ENCODE data around the gene LRRC3B.

The LRRC3B gene

DNA sequence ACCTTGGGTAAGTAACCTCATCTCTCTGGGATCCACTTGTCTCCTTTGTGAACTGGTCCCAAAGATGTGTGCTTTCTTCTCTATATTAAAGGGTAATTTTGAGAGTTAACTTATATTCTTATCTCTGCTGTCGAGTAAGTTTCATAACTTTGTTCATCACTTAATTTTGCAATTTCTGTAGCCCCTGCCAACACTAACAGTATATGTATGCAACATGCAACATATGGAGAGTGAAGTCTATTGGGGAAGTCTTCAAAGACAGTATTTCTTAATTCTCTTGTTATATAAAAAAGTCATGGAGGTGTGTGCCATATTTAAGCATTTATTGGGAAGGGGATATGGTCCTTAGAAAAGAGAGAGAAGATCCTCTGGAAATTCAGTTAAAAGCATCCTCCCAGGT, 85.9 kb downstream of the LRRC3B start:
- DNase-seq (ENCODE audit: low read depth, low spot score): no peak

DNA sequence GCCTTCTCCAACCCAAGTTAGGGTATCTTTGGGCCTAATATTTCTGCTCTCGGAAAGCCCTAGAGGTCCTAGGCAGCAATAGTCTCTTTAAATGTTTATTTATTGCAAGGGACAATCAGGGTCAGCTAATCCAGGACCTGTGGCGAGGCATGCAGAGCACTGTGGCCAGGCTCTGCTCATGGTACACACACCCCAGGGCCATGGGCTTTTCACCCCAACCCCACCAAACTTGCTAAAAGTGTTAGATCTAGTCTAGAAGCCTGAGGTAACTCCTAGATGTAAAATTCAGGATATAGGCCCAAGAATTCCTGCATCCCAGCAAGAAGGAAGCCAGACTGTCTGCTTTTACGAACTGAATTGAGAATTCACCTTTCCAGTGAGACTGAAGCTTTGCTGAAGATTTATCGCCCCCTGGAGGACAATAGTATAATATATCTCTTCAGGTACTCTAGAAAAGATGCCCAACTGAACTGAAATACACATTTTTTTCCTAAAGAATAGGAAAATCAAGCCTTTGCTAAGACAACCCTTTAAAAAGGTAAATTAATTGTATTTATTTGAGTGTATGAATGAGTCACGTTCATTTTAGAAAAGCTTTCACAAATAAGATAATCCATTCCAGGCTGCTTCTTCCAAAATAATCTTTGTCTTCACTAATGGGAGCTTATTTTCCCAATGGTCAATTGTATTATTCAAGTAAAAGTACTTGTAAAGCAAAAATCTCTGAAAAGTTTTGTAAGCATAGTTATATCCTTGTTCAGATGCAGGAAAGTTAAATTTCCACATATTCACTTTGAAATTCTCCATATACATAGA, 89.8 kb downstream of the LRRC3B start:
- DNase-seq (ENCODE audit: low read depth, low spot score): no peak

DNA sequence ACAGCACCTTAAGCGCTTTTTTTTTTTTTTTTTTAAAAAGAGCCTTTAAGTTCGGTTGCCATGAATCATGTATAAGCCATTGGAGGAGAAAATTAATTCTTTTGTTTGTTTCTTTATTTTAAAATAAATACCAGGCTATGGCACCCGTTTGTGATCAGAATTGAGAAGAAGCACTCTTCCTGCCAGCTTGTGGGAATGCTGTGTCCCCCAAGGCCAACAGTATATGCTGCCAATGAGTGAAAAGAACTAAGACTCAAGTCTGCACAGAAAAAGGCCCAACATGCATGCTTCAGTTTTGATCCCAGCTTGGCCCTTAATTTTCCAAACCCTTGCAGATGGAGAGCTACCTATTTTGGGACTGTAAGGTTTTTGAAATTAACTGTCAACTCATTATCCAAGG, 90.5 kb downstream of the LRRC3B start:
- DNase-seq (ENCODE audit: low read depth, low spot score): no peak

DNA sequence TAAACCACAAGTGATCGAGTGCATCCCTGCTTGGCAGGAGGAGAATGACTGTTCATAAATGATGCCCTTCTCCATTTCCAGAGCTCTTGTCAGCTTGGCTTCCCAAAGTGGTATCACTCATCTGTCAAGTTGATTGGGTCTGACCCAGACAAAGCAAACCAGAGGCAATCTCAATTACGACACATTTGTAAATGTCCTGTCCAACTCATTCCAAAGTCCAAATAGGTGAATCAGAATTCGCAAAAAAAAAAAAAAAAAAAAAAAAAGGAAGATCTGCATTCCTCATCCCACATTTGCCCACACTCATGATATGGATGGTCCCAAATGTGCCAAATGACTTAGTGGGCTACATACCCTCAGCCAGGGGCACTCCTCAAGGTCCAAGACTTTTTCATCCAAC, 91.9 kb downstream of the LRRC3B start:
- no peak for DNase-seq (ENCODE audit: low read depth, low spot score)

DNA sequence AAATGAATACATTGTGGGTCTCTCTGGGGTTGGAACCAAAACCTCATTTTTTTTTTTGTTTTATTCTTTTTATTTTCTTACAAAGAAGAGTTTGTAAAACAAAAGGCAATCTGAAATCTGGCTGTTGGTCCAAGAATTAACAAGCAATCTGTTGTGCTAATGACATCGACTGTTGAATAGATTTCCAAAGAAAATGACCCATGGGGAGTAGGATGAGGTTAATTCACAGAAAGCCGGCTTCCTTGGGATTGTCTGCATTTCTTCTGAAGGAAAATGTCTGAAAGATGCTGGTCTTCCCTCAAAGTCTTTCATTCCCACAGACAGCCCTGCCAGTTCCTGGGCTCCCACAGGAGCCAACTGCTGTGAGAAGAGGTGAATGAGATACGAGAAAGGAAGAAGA, 92.9 kb downstream of the LRRC3B start:
- no peak for DNase-seq (ENCODE audit: low read depth, low spot score)

DNA sequence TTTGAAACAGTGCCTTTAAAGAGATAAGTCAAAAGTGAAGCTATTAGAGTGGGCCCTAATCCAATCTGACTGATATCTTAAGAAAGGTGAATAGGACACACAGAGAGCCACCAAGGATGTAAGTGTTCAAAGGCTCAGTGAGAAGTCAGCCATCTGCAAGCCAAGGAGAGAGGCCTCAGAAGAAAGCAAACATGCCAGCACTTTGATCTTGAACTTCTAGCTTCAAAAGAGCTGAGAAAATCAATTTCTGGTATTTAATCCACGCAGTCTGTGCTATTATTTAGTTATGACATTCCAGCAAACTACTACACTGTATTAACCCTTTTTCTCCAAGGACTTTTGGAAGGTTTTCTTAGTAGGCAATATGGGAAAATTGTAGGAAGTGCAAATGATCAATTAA, 95.7 kb downstream of the LRRC3B start:
- no peak for DNase-seq (ENCODE audit: low read depth, low spot score)

DNA sequence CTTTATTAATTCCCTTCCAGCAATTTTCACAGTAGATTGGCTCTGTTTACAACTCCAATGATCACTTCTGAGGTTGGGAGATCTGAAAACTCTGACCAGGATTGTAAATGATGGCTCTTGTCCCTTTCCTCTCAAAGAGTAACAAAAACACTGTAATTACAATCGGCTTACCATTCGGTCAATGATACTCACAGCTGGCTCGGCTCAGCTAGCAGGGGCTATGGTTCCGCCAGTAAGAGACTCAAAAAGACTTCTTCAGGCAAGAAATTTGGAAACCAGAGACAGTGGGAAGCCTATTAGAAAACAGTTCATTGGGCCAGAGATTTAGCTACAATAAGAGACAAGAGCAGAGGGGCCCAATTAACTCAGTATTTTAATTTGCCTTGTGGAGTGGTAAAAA, 96.6 kb downstream of the LRRC3B start:
- DNase-seq (ENCODE audit: low read depth, low spot score): no peak

DNA sequence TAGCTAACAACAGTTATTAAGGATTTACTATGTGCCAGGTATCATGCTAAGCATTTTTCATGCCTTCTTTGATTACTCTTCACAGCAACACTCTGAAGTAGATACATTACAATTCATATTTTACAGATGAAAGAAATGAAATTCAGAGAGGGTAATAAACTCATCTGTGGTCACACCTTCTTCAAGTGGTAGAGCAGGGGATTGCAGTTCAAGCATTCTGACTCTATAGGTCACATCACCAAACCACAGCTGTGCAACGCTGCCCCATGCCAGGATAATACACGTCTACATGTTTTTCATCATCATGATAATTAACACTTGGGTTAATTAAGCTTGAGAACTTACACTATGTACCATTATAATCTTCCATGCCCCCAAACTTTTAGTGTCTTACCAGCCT, 98.5 kb downstream of the LRRC3B start:
- DNase-seq (ENCODE audit: low read depth, low spot score): no peak

DNA sequence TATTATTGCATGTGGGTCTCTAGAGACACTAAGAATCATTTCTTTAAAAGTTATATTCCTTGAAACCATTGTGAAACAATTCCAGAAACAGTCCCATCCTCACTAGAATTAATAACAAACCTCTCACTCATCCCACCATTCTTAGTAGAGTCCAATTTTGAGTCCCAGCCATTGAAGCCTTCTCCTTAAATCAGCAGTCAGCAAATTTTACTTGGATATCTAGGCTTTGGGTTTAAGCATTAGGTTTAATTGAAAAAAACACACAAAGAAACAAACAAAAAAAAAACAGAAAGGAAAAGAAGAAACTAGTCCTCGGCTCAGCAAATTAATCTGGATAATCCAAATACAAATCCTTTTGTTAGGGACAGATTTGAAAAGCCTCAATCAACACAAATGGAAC, 109.3 kb downstream of the LRRC3B start:
- DNase-seq (ENCODE audit: low read depth, low spot score): no peak

DNA sequence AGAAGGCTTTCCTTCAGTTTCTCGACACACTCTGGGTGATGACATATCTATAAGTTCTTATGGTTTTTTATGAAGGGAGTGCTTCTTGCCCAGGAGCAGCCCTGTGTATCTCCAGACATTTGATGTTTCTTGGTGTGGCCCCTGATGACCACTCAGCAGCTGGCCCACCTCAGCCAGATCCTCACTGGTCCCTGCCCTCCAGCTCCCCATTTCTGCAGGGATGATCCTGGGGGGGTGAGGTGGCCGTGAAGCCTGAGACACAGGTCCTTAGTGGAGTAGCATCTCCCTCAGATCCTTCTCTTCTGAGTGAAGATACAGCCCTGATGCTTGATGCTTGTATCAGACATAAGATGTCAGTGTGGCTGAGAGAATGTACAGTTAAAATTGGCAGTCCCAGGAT, 127.7 kb downstream of the LRRC3B start:
- DNase-seq (ENCODE audit: low read depth, low spot score): no peak

DNA sequence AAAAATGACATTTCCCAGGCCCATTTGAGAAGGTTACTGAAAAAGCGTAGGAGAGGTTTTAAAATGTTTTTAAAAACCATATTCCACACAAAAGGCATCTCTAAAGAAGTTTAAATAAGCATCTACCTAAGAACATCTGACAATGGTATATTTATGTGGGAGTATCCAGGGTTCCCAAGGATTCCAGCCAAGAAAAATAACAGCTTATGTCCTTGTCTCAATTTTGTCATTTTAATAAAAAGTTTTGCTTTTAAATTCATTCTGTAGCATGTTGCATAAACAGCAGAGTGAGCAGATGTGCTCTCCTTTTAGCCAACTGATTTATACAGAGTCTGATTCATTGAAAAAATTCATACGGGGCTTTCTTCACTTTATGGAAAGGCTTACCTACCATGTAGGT, 129.9 kb downstream of the LRRC3B start:
- DNase-seq (ENCODE audit: low read depth, low spot score): no peak

DNA sequence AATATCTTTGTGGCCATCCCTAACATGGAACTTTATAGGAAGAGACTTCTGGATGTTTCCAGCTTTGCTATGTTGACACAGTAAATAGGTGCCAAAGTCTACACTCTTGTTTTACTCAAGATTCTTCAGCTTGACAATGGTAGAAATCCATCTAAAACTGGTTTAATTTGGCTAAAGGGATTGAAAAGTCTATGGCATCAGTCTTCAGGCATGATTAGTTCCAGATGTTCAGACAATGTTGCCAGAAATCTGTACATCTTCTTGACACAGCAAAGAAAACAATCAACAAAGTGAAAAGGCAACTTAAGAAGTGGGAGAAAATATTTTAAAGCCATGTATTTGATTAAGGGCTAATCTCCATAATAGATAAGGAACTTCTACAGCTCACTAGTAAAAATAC, 130.5 kb downstream of the LRRC3B start:
- no peak for DNase-seq (ENCODE audit: low read depth, low spot score)

DNA sequence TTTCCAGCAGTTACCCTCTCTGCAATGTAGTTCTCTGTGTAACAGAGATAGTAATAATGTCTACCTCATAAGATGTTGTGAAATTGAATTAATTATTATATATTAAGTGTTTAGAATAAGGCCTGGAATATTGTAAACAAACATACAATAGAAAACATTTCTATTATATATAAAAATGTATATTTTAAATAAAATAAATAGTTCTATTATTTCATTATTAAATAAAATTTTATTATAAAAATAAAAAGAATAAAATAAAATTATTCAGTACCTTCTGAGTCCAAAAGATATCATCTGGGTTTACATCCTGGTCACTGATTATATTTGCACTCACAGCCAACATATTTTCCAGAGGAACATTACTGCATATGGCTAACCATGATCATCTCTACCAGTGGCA, 135.4 kb downstream of the LRRC3B start:
- DNase-seq (ENCODE audit: low read depth, low spot score): no peak
